A549 (cell line): ENCODE measurements around the gene SORCS2. TPM values are rescaled to one million over a fixed set of nuclear protein-coding genes. Genes with fewer than 3 reads are reported as not detected.

Experiments used
- ATAC-seq, 2 experiments: fragments of 200-7000 bp in 1 of 2; fragments of >200 bp in 1 of 2; cut with Nextera tagmentation in 1 of 2; cut with Tn5 transposase in 1 of 2; 3 replicates each; pipeline versions ENCODE4 v1.8.0 to v1.9.1; 2018 to 2020; ENCODE audit warnings: mild to moderate bottlenecking in 1 of 2, moderate library complexity in 1 of 2
- CTCF ChIA-PET: fragments of 300-600 bp; sonication (Branson Sonifier 250); formaldehyde crosslinking; extraction: SDS; loops from one replicate; lab custom pipeline; 2021; ENCODE audit warnings: antibody characterized with exemption, inconsistent platforms; lab: Yijun Ruan, JAX
- POLR2A ChIA-PET: fragments of 350-600 bp; formaldehyde crosslinking; extraction: SDS; loops from one replicate; lab custom pipeline; 2021; ENCODE audit warnings: antibody characterized with exemption, inconsistent platforms; lab: Yijun Ruan, JAX
- DNase-seq, 2 experiments: peaks; one replicate each; pipeline versions ENCODE4 v3.0.0 to v3.0.0-alpha.2; 2011 to 2016; ENCODE audit warnings: low read depth in 1 of 2, low spot score in 1 of 2
- FAIRE-seq: peaks from 2 replicates; lab custom pipeline; 2011; peaks lifted over from hg19 to GRCh38; lab: Jason Lieb, UNC
- H3K27ac ChIP-seq, 2 experiments: fragments of >200 bp; sonication (Bioruptor Twin); formaldehyde crosslinking; 3 replicates each; pipeline ENCODE4 v1.5.1; 2016 to 2017
- H3K4me1 ChIP-seq: fragments of >200 bp; sonication (Bioruptor Twin); formaldehyde crosslinking; 3 replicates; pipeline ENCODE4 v1.6.1; 2016
- H3K4me2 ChIP-seq: fragments of >200 bp; sonication (Bioruptor Twin); formaldehyde crosslinking; 3 replicates; pipeline ENCODE4 v1.6.1; 2016
- H3K4me3 ChIP-seq: fragments of >200 bp; sonication (Bioruptor Twin); formaldehyde crosslinking; 3 replicates; pipeline ENCODE4 v1.5.1; 2016
- H3K9me3 ChIP-seq: fragments of >200 bp; sonication (Bioruptor Twin); formaldehyde crosslinking; 3 replicates; pipeline ENCODE4 v1.6.1; 2016
- ATOH8 ChIP-seq: fragments of 250-450 bp; sonication (Bioruptor Pico); IDR thresholded peaks from 2 replicates; pipeline ENCODE4 v1.5.0; 2020; ENCODE audit warnings: low read depth, mild to moderate bottlenecking, moderate library complexity
- CBX2 ChIP-seq: fragments of 200-600 bp; sonication (generic); IDR thresholded peaks from 2 replicates; pipeline ENCODE4 v1.6.1; 2016; ENCODE audit warnings: low read depth, mild to moderate bottlenecking, borderline replicate concordance
- EHF ChIP-seq: fragments of 250-450 bp; sonication (Bioruptor Pico); IDR thresholded peaks from 2 replicates; pipeline ENCODE4 v1.5.0; 2020; ENCODE audit warnings: mild to moderate bottlenecking
- ELK1 ChIP-seq: fragments of 150-350 bp; IDR thresholded peaks from 2 replicates; pipeline ENCODE4 v1.6.1; 2014; ENCODE audit warnings: low read depth, mild to moderate bottlenecking, low read length
- JUNB ChIP-seq: fragments of >200 bp; sonication (Bioruptor Twin); formaldehyde crosslinking; IDR thresholded peaks from 2 replicates; pipeline ENCODE4 v1.6.1; 2016
- MAFK ChIP-seq: fragments of 450-650 bp; IDR thresholded peaks from 2 replicates; pipeline ENCODE4 v1.6.1; 2014; ENCODE audit not compliant: partially characterized antibody
- MAX ChIP-seq: IDR thresholded peaks from 2 replicates; pipeline ENCODE4 v1.6.1; 2012
- PBX3 ChIP-seq: IDR thresholded peaks from 2 replicates; pipeline ENCODE4 v1.6.1; 2012
- RARB ChIP-seq: fragments of 250-450 bp; sonication (Bioruptor Pico); IDR thresholded peaks from 2 replicates; pipeline ENCODE4 v1.8.0; 2021; ENCODE audit warnings: mild to moderate bottlenecking, moderate library complexity
- RNF2 ChIP-seq: fragments of 200-600 bp; sonication (generic); IDR thresholded peaks from 2 replicates; pipeline ENCODE4 v1.6.1; 2016; ENCODE audit warnings: low read depth, mild to moderate bottlenecking, antibody characterized with exemption, moderate library complexity, borderline replicate concordance
- SMC3 ChIP-seq: fragments of >200 bp; sonication (Bioruptor Twin); formaldehyde crosslinking; IDR thresholded peaks from 3 replicates; pipeline ENCODE4 v1.6.1; 2018; ENCODE audit warnings: inconsistent platforms
- USF2 ChIP-seq: fragments of 450-650 bp; IDR thresholded peaks from 2 replicates; pipeline ENCODE4 v1.6.1; 2014; ENCODE audit warnings: antibody characterized with exemption
- ZSCAN20 ChIP-seq: fragments of 250-450 bp; sonication (Bioruptor Pico); IDR thresholded peaks from 2 replicates; pipeline ENCODE4 v1.8.0; 2022; ENCODE audit warnings: mild to moderate bottlenecking, moderate library complexity
- WGBS: methylation state at CpG from one replicate; pipeline ENCODE4 v1.1.6; 2017; ENCODE audit errors: missing lambda C conversion rate; 5-methylcytosine and 5-hydroxymethylcytosine counted together
- polyA plus RNA-seq, 4 experiments: library from polyadenylated mRNA; depleted of rRNA in 3 of 4; stranded (reverse); fragments of >200 nt; fragmentation: RNase III in 1 of 4; extraction: RNeasy Plus Mini Kit Qiagen cat#74134 plus additional on column Dnase treatment in 1 of 4; gene quantifications; 2 replicates in 3 of 4; 3 replicates in 1 of 4; pipeline ENCODE4 v1.2.3, GENCODE V29; 2011 to 2017

Gene SORCS2
- polyA plus RNA-seq, 2 of the 4 experiments (the other 2 are of a cell fraction) = 1.4 to 4.6 TPM

GRCh38 chr4:7391637-7392437 lies 199.5 kb downstream of the SORCS2 start:
- peaks cover 10% of the 10 kb centered on the region for H3K4me1 ChIP-seq
- TF ChIP-seq JUNB = no peak
- no peak for TF ChIP-seq MAX
- TF ChIP-seq RARB (CRISPR knock-in tag) = no peak
- no peak for TF ChIP-seq EHF
- no peak for TF ChIP-seq ATOH8 (CRISPR knock-in tag)
- no peak for TF ChIP-seq SMC3
- TF ChIP-seq ELK1 = no peak
- no peak for TF ChIP-seq ZSCAN20 (CRISPR knock-in tag)
- no peak for TF ChIP-seq PBX3
- TF ChIP-seq CBX2 = no peak
- TF ChIP-seq, all 56 proteins: peak for 0
- no peak overlapping the region for H3K4me2 ChIP-seq
- ChIA-PET CTCF (interaction anchor here (0.9 kb wide), 1 partner anchor 56 kb away, joined by 3 read pairs; no protein-coding TSS in a partner anchor), POLR2A (no interaction called here)
- no peak for DNase-seq
- no peak for FAIRE-seq
- ATAC-seq = no peak
- no peak overlapping the region for H3K4me3 ChIP-seq
- H3K27ac ChIP-seq = no peak overlapping the region
- WGBS = 72% methylated on average over 8 of the region's 18 CpGs
- H3K9me3 ChIP-seq = no peaks in the 10 kb centered on the region

- WGBS = 71% methylated on average over 18 of the region's 32 CpGs
- ChIA-PET POLR2A (no interaction called here), CTCF (no interaction called here)
- H3K4me3 ChIP-seq = no peak overlapping the region
- ATAC-seq (no peak), FAIRE-seq (no peak), DNase-seq (no peak)
- TF ChIP-seq MAX = no peak
- H3K27ac ChIP-seq = no peak overlapping the region
- no peaks in the 10 kb centered on the region for H3K9me3 ChIP-seq
- peaks cover 10% of the 10 kb centered on the region for H3K4me1 ChIP-seq
- no peak overlapping the region for H3K4me2 ChIP-seq
Observed at GRCh38 chr4:7392438-7393421, 200.4 kb downstream of the SORCS2 start.

- Histone ChIP-seq H3K4me3 (no peak overlapping the region), H3K9me3 (no peaks in the 10 kb centered on the region), H3K4me1 (peaks cover 10% of the 10 kb centered on the region), H3K27ac (0 out of 6 replicates have a peak overlapping the region, but pooled peaks of 1 of the 2 experiments have one; percentile 31), H3K4me2 (no peak overlapping the region)
- ChIA-PET POLR2A (no interaction called here), CTCF (no interaction called here)
- FAIRE-seq = no peak
- DNase-seq = no peak
- 76% methylated on average over 17 of the region's 29 CpGs for WGBS
- no peak for ATAC-seq
- TF ChIP-seq MAFK (no peak), ATOH8 (CRISPR knock-in tag) (no peak), USF2 (no peak), RNF2 (no peak)
Observed at GRCh38 chr4:7393601-7394575, 201.6 kb downstream of the SORCS2 start.
